Skeletal muscle cell (primary cell): Measurements from ENCODE around the gene GART.

ENCODE experiments used
- DNase-seq: peaks from one replicate; pipeline ENCODE4 v3.0.0-alpha.2; 2010; ENCODE audit warnings: low read depth
- H3K4me3 ChIP-seq: 2 replicates; pipeline ENCODE4 v1.5.1; 2011; ENCODE audit warnings: low read depth, mild to moderate bottlenecking, control low read depth, low read length, moderate library complexity

The GART gene

DNA sequence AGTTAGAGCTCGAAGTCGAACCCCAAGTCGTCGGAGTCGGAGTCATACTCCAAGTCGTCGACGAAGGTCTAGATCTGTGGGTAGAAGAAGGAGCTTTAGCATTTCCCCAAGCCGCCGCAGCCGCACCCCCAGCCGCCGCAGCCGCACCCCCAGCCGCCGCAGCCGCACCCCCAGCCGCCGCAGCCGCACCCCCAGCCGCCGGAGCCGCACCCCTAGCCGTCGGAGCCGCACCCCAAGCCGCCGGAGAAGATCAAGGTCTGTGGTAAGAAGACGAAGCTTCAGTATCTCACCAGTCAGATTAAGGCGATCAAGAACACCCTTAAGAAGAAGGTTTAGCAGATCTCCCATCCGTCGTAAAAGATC is 13.0 kb upstream of the GART start:
- DNase-seq: no peak
- no peak overlapping the region for H3K4me3 ChIP-seq

DNA sequence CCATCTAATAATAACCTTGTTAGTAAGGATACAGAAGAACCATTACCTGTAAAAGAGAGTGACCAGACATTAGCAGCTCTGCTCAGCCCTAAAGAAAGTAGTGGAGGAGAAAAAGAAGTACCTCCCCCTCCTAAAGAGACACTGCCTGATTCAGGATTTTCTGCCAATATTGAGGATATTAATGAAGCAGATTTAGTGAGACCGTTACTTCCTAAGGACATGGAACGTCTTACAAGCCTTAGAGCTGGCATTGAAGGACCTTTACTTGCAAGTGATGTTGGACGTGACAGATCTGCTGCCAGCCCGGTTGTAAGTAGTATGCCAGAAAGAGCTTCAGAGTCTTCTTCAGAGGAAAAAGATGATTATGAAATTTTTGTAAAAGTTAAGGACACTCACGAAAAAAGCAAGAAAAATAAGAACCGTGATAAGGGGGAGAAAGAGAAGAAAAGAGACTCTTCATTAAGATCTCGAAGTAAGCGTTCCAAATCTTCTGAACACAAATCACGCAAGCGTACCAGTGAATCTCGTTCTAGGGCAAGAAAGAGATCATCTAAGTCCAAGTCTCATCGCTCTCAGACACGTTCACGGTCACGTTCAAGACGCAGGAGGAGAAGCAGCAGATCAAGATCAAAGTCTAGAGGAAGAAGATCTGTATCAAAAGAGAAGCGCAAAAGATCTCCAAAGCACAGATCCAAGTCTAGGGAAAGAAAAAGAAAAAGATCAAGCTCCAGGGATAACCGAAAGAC is 12.5 kb upstream of the GART start:
- no peak for DNase-seq
- H3K4me3 ChIP-seq: no peak overlapping the region

DNA sequence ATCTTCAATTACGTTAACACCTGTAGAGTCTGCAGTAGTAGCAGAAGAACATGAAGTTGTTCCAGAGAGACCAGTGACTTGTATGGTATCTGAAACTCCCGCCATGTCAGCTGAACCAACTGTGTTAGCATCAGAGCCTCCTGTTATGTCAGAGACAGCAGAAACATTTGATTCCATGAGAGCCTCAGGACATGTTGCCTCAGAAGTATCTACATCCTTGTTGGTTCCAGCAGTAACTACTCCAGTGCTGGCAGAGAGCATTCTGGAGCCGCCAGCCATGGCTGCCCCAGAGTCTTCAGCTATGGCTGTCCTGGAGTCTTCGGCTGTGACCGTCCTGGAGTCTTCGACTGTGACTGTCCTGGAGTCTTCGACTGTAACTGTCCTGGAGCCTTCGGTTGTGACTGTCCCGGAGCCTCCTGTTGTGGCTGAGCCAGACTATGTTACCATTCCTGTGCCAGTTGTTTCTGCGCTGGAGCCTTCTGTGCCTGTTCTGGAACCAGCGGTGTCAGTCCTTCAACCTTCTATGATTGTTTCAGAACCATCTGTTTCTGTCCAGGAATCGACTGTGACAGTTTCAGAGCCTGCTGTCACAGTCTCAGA is 11.2 kb upstream of the GART start:
- H3K4me3 ChIP-seq: no peak overlapping the region
- no peak for DNase-seq

DNA sequence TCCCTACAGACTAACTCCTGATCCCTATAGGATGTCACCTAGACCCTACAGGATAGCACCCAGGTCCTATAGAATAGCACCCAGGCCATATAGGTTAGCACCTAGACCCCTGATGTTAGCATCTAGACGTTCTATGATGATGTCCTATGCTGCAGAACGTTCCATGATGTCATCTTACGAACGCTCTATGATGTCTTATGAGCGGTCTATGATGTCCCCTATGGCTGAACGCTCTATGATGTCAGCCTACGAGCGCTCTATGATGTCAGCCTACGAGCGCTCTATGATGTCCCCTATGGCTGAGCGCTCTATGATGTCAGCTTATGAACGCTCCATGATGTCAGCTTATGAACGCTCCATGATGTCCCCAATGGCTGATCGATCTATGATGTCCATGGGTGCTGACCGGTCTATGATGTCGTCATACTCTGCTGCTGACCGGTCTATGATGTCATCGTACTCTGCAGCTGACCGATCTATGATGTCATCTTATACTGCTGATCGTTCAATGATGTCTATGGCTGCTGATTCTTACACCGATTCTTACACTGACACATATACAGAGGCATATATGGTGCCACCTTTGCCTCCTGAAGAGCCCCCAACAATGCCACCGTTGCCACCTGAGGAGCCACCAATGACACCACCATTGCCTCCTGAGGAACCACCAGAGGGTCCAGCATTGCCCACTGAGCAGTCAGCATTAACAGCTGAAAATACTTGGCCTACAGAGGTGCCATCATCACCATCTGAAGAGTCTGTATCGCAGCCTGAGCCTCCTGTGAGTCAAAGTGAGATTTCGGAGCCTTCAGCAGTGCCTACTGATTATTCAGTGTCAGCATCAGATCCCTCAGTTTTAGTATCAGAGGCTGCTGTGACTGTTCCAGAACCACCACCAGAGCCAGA is 10.4 kb upstream of the GART start:
- H3K4me3 ChIP-seq: no peak overlapping the region
- no peak for DNase-seq

DNA sequence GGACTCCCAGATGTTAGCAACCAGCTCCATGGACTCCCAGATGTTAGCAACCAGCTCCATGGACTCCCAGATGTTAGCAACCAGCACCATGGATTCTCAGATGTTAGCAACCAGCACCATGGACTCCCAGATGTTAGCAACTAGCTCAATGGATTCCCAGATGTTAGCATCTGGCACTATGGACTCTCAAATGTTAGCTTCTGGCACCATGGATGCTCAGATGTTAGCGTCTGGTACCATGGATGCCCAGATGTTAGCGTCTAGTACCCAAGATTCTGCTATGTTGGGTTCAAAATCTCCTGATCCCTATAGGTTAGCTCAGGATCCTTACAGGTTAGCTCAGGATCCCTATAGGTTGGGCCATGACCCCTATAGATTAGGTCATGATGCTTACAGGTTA is 9.7 kb upstream of the GART start:
- no peak overlapping the region for H3K4me3 ChIP-seq
- DNase-seq: no peak

DNA sequence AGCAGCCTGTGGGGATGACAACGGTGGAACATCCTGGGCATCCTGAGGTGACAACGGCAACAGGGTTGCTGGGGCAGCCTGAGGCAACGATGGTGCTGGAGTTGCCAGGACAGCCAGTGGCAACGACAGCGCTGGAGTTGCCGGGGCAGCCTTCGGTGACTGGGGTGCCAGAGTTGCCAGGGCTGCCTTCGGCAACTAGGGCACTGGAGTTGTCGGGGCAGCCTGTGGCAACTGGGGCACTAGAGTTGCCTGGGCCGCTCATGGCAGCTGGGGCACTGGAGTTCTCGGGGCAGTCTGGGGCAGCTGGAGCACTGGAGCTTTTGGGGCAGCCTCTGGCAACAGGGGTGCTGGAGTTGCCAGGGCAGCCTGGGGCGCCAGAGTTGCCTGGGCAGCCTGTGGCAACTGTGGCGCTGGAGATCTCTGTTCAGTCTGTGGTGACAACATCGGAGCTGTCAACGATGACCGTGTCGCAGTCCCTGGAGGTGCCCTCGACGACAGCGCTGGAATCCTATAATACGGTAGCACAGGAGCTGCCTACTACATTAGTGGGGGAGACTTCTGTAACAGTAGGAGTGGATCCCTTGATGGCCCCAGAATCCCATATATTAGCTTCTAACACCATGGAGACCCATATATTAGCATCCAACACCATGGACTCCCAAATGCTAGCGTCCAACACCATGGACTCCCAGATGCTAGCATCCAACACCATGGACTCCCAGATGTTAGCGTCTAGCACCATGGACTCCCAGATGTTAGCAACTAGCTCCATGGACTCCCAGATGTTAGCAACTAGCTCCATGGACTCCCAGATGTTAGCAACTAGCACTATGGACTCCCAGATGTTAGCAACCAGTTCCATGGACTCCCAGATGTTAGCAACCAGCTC is 9.1 kb upstream of the GART start:
- no peak for DNase-seq
- H3K4me3 ChIP-seq: no peak overlapping the region

DNA sequence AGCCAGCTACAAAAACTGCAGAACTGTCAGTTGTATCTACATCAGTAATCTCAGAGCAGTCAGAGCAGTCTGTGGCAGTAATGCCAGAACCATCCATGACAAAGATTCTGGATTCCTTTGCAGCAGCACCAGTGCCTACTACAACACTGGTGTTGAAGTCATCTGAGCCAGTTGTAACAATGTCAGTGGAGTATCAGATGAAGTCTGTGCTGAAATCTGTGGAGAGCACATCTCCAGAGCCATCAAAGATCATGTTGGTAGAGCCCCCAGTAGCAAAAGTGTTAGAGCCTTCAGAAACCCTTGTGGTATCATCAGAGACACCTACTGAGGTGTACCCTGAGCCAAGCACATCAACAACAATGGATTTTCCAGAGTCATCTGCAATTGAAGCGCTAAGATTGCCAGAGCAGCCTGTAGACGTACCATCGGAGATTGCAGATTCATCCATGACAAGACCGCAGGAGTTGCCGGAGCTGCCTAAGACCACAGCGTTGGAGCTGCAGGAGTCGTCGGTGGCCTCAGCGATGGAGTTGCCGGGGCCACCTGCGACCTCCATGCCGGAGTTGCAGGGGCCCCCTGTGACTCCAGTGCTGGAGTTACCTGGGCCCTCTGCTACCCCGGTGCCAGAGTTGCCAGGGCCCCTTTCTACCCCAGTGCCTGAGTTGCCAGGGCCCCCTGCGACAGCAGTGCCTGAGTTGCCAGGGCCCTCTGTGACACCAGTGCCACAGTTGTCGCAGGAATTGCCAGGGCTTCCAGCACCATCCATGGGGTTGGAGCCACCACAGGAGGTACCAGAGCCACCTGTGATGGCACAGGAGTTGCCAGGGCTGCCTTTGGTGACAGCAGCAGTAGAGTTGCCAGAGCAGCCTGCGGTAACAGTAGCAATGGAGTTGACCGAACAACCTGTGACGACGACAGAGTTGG is 8.2 kb upstream of the GART start:
- DNase-seq: no peak
- no peak overlapping the region for H3K4me3 ChIP-seq

DNA sequence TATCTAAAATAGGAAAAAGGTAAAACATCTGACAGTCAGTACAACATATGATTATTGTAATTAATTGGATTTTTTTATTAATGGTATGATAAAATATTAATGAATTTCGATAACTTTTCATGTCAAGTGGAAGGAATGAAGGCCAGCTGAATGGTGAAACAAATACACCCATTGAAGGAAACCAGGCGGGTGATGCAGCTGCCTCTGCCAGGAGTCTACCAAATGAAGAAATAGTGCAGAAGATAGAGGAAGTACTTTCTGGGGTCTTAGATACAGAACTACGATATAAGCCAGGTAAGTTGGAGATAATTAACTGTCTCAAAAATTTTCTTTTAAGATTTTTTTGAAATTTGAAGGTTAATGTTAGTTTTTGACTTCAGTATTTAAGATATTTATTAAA is 4.2 kb upstream of the GART start:
- H3K4me3 ChIP-seq: no peak overlapping the region
- no peak for DNase-seq

DNA sequence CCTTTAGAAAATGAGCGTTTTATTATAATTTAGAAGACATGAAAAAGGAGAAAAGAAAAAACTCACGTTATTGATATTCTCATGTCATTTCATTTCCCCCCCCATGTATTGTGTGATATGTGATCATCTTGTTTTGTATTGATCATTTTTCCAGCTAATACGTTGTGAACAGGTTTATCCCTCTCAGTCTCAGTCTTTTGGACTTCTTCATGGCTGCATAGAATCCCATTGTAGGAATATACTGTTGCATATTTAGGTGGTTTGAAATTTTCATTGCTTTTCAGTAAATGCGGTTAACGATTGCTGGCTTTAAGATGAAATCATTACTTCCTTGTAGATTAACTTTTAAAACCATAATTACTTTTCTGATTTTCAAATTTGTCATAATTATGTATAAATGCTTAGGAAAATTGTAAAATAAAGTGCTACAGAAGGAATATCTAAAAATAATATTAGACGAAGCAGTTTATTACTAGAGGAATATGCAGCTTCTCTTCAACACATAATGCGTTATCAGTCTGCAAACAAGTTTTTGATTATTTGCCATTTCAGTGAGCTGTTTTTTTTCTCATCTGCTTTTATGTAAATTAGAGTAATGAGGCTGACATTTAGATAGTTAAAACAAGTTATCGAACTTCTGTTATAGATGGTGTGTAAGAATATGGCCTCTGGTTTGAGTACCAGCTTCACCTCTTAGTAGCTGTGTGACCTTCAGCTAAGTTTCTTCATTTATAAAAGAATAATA is 2.7 kb upstream of the GART start:
- H3K4me3 ChIP-seq: peak overlapping the region; percentile 91
- DNase-seq: no peak

DNA sequence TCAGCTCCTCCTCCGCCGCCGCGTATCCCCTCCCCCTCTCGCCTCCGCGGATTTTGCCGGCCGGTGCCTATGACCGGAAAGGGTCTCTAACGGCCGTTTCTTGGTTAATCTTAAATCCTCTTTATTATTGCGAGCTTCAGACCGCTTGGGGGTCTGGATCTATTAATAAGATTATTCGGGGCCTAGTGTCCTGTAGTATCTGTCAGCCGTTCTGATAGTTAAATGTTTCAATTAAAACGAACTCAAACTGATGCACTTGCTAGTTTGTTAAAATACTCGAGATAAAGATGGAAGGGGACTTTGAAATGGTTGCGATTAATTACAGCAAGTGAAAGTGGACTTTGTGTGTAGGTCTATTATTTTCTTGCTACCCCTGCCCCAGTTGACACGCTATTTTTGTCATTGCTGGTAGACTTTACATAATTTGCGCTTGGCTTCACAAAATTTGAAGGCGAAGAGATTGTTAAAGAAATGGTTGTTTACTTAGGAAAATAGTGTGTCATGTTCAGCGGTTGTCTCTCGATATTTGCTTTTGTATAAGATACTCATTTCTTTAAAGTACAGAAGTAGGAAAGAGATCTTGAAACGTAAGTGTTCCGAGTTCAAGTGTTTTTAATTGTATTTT is 1.7 kb upstream of the GART start:
- peak overlapping the region; percentile 91 for H3K4me3 ChIP-seq
- DNase-seq: peak; percentile 21

DNA sequence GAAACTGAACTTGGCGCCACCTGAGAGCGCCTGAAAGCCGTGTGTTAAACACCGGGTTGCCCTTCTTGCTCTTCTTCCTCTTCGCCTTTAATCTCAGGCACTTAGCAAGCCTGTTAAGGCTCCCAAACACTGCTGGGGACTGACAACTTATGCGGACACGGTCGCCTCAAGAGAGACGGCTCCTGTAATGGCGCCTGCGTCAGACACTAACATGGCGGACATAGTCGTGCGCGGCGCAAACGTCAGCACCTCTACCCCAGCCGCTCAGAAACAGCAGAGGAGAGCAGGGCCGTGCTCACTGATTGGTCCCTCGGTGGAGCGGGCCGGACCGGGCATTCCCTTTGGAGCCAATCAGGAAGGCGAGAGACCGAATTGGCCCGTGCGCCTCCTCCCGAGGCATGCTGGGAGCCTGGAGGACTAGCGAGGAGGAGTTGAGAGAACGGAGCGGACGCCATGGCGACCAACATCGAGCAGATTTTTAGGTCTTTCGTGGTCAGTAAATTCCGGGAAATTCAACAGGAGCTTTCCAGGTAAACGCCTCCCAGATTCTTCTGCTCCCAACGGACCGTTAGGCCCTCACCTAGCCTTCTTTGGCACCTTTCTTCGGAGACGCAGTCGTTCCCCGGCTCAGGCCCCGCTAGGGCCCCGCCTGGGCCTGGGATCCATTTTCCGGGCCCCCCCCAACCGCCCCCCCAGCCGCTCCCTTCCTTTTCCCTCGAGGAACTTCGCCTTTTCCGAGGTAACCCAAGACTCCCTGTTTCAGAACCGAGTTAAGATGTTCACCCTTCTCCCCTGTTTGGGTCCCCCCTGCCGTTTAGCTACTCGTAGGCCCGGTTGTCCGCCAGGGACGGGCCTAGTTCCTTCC is 955 bp upstream of the GART start, which contains the start of gene SON:
Gene SON, plus strand, starts transcription at position 399 of the 865 bp plus-strand sequence. Its CDS starts 55 bp downstream, at position 454.
- H3K4me3 ChIP-seq: peak within 1 kb of the TSS; percentile 91
- peak; percentile 96 for DNase-seq

DNA sequence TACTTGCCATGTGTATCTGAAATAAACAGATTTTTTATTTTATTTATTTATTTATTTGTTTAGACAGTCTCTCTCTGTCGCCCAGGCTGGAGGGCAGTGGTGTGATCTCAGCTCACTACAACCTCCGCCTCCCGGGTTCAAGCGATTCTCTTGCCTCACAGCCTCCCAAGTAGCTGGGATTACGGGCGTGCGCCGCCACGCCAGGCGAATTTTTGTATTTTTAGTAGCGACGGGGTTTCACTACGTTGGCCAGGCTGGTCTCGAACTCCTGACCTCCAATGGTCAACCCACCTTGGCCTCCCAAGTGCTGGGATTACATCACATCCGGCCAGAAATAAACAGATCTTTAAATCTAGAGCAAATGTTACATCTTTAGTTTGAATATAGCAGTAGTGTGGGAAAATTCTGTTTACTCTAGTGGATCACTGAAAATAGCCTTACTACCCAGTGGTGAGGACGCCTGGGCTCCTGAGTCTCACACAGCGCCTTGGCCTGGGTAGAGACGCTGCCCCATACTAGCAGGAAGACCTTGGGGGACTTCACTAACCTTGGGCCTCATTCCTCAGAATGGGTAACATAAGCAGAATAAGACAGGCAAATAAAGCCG is 709 bp downstream of the GART start:
- H3K4me3 ChIP-seq: peak overlapping the region; percentile 91
- no peak for DNase-seq

DNA sequence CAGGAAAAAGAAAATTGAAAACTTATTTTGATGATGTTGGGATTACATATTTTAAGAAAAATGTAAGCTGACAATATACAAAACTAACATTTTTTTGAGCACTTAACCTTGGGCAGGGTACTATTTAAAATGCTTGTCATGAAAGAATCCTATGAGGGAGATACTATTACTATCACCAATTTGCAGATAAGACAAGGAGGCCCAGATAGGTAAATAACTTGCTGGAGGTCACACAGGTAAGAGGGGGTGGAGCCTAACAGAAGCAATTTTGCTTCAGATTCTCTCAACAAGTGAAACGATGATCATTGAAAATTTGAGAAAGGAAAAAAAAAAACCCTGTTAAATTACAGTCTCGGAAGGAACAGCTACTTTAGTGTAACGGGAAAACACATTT is 1.2 kb downstream of the GART start:
- peak overlapping the region; percentile 91 for H3K4me3 ChIP-seq
- DNase-seq: no peak

DNA sequence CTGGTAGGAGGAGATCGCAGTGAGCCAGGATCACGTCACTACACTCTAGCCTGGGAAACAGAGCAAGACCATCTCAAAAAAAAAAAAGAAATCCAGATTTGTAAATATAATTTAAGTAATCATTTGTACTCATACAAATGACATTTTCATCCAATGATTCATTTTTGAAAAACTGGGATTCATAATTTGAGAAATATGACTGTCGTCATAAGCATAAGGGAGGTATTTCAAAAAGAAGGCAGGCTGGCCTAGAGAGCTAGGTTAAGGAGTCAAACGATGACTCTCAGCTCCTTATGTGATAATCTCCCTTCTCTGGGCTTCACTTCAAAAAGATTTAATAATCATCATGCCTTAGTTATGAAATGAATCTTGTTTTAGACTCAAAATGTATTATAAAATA is 2.3 kb downstream of the GART start:
- no peak for DNase-seq
- H3K4me3 ChIP-seq: no peak overlapping the region

DNA sequence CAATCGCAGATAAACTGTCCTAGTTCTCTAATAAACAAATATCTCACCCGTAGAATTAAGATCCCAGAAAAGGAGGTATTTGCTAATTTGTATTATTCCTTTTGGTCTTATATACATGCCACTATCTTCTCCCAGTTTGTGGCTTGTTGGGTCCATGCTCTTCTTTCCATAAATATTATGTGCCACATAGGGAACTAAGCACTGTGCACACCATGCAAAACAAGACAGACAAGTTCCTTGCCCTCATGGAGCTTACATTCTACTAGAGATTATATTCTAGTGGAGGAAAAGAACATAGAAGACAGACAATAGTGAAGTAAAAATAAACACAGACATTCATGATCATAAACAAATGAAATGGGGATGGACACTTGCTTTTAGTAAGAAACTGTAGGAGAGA is 4.7 kb downstream of the GART start:
- no peak for DNase-seq
- H3K4me3 ChIP-seq: no peak overlapping the region

DNA sequence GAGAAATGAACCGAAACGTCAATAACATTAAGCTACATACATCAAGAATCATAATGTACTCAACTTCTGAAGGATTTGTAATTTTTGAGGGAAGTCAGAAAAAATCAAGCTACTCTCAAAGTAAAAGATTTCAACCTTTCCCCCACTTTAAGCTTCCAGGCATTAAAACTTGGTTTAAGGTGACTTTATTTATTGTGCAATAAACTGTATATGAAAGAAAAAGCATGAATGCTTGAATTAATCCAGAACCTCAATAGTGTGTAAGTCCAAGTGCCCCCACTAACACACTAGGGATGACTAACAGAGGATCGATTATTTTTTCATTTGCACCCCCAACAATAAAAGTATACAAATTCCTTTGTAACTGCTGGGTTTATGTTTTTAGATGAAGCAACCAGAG is 10.9 kb downstream of the GART start:
- no peak for DNase-seq
- no peak overlapping the region for H3K4me3 ChIP-seq
